ENCODE data around the gene CHD9NB. TPM values are rescaled to one million over a fixed set of nuclear protein-coding genes. Genes with fewer than 3 reads are reported as not detected.

The CHD9NB gene
- polyA plus RNA-seq, 1 donor = 0.85 TPM

DNA sequence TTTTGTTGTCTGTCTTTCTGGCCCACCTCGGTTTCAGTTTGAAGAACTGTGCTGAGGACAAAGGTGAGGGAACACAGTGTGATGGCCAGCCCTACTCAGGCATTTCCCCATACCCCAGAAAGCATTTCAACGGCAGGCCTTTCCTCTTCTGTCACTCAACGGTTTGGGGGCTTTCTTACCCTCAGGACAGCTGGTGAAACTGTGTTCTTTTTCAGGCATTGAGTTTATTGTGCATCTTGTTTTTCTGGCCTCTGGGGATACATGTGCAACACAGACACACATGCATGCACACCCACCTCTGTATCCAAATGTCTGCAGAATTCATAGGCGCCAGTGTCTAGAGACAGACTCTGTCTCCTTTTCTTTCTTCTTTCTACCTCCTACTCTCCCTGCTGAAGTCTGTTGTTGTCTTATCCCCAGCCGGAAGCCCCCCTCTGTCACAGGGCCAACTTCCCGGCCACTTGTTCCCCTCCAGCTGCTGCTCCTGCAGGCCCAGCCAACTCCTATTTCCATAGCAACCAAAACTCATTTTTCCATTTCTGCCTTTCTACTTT lies 19.1 kb upstream of the CHD9NB start:
- Histone ChIP-seq H3K36me3 (ENCODE audit: control insufficient read depth, insufficient read depth, low read length) (peaks cover 9% of the 10 kb centered on the region), H3K4me1 (ENCODE audit: control insufficient read depth, insufficient read depth, low read length) (peaks cover 8% of the 10 kb centered on the region), H3K27me3 (ENCODE audit: control insufficient read depth, insufficient read depth, low read length) (no peaks in the 10 kb centered on the region), H3K4me3 (ENCODE audit: low read length) (no peak overlapping the region), H3K27ac (ENCODE audit: low read length) (peak overlapping the region; percentile 63), H3K9me3 (ENCODE audit: control insufficient read depth, low read depth, low read length) (peaks cover 2% of the 10 kb centered on the region)
- WGBS (ENCODE audit: insufficient coverage, low lambda C conversion rate) = no CpG with 5 or more reads among the region's 6 CpGs
- peak in 1 of 2 donors; percentile 56 for DNase-seq

DNA sequence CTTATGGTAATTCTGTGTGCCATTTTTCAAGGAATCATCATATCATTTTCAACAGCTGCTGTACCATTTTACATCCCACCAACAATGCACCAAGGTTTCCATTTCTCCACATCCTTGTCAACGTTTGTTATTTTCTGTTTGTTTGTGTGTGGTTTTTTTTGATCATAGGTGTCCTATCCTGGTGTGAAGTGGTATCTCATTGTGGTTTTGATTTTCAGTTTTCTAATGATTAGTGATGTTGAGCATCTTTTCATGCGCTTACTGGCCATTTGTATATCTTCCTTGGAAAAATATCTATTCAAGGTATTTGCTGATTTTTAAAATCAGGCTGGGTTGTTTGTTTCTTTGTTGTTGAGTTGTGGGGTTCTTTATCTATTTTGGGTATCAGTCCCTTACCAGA lies 17.1 kb upstream of the CHD9NB start:
- no peaks in the 10 kb centered on the region for H3K27me3 ChIP-seq (ENCODE audit: control insufficient read depth, insufficient read depth, low read length)
- no peak for DNase-seq
- H3K4me3 ChIP-seq (ENCODE audit: low read length) = no peak overlapping the region
- H3K4me1 ChIP-seq (ENCODE audit: control insufficient read depth, insufficient read depth, low read length) = peaks cover 8% of the 10 kb centered on the region
- H3K9me3 ChIP-seq (ENCODE audit: control insufficient read depth, low read depth, low read length) = peaks cover 2% of the 10 kb centered on the region
- WGBS (ENCODE audit: insufficient coverage, low lambda C conversion rate) = 100% methylated on average over 1 of the region's 2 CpGs
- H3K27ac ChIP-seq (ENCODE audit: low read length) = no peak overlapping the region
- H3K36me3 ChIP-seq (ENCODE audit: control insufficient read depth, insufficient read depth, low read length) = peaks cover 11% of the 10 kb centered on the region

DNA sequence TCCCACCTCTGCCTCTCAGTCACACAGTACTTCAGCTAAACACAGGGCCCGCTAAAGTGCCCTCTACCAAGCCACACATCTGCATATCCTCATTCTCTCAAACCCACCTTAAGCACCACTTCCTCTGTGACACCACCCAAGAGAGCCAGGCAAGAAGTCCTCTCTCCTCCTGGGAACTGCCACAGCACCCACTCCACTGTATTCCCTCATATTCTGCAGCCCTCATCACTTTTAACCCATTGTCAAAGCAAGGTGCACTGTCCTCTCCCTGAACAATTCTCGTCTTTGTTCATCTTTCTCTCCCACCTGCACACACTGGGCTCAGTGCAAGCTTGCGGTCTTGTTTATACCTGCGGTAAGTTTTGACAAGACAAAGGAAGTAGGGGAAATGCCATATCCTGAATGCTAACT lies 15.7 kb upstream of the CHD9NB start:
- peaks cover 11% of the 10 kb centered on the region for H3K36me3 ChIP-seq (ENCODE audit: control insufficient read depth, insufficient read depth, low read length)

DNA sequence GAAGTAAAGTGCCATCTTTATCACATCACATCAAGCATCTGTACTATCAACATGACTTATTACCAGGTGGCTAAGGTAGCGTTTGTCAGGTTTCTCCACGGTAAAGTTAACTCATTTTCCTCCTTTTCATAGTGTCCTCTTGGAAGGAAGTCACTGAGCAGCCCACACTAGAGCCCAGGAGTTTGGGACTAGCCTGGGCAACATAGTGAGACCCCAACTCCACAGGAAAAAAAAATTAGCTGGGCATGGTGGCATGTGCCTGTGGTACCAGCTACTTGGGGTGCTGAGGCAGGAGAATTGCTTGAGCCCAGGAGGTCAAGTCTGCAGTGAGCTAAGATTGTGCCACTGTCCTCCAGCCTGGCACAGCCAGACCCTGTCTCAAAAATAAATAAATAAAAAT lies 15.0 kb upstream of the CHD9NB start:
- no peak overlapping the region for H3K27ac ChIP-seq (ENCODE audit: low read length)
- DNase-seq = no peak
- H3K4me1 ChIP-seq (ENCODE audit: control insufficient read depth, insufficient read depth, low read length) = peaks cover 8% of the 10 kb centered on the region
- no peaks in the 10 kb centered on the region for H3K9me3 ChIP-seq (ENCODE audit: control insufficient read depth, low read depth, low read length)
- H3K4me3 ChIP-seq (ENCODE audit: low read length) = no peak overlapping the region
- no CpG with 5 or more reads among the region's 2 CpGs for WGBS (ENCODE audit: insufficient coverage, low lambda C conversion rate)
- H3K27me3 ChIP-seq (ENCODE audit: control insufficient read depth, insufficient read depth, low read length) = no peaks in the 10 kb centered on the region
- H3K36me3 ChIP-seq (ENCODE audit: control insufficient read depth, insufficient read depth, low read length) = peaks cover 11% of the 10 kb centered on the region

More for the DNA sequence above, 15.7 kb upstream of the CHD9NB start:
- Histone ChIP-seq H3K27ac (ENCODE audit: low read length) (no peak overlapping the region), H3K4me3 (ENCODE audit: low read length) (no peak overlapping the region), H3K4me1 (ENCODE audit: control insufficient read depth, insufficient read depth, low read length) (peaks cover 8% of the 10 kb centered on the region), H3K9me3 (ENCODE audit: control insufficient read depth, low read depth, low read length) (no peaks in the 10 kb centered on the region), H3K27me3 (ENCODE audit: control insufficient read depth, insufficient read depth, low read length) (no peaks in the 10 kb centered on the region)
- WGBS (ENCODE audit: insufficient coverage, low lambda C conversion rate) = no CpG with 5 or more reads among the region's 4 CpGs
- DNase-seq = no peak

DNA sequence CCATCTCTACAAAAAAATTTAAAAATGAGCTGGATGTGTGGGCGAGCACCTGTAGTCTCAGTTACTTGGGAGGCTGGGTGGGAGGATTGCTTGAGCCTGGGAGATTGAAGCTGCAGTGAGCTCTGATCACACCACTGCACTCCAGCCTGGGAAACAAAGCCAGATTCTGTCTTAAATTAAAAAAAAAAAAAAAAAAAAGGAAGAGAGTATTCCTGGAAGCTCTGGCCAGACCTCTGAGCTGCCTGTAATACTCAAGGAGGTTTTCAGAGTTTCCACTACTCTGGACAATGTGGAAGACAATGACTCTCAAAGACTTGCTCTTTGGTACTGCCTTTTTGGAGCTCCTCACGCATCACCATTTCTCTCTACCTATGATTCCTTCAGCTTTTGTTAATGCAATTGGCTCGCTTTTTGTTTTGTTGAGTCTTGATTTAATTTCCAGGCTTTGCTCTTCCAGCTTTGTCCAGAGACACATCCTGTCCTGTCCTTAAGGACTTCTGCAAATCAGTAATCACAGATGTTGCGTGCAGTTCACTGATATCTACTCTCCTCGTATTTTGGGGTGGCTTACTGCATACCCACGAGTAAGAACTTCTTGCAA lies 12.9 kb upstream of the CHD9NB start:
- Histone ChIP-seq H3K27me3 (ENCODE audit: control insufficient read depth, insufficient read depth, low read length) (no peaks in the 10 kb centered on the region), H3K4me3 (ENCODE audit: low read length) (no peak overlapping the region), H3K4me1 (ENCODE audit: control insufficient read depth, insufficient read depth, low read length) (no peaks in the 10 kb centered on the region), H3K27ac (ENCODE audit: low read length) (no peak overlapping the region), H3K36me3 (ENCODE audit: control insufficient read depth, insufficient read depth, low read length) (peaks cover 11% of the 10 kb centered on the region), H3K9me3 (ENCODE audit: control insufficient read depth, low read depth, low read length) (no peaks in the 10 kb centered on the region)
- 94% methylated on average over 2 of the region's 6 CpGs for WGBS (ENCODE audit: insufficient coverage, low lambda C conversion rate)
- DNase-seq = no peak

DNA sequence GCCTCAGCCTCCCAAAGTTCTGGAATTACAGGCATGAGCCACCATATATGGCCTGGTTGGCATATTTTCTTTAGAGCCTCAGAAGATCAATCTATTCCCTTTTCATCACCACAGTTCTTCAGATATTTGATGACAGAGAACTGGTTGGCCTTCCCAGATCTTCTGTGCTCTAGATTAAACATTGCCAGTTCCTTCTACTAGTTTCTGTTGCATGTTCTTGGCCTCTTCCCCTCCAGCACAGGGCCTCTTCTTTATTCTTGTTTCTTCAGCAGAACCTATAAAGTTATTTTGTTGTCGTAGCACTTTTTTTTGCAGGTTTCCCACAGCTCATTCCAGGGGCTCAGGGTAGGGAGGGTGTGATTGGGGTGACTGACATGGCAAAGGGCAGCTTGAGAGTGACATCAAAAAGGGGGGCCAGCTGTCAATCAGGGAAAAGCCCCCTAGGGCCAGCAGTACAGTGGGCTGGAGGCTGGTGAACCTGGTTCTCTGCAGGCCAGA lies 11.4 kb upstream of the CHD9NB start:
- Histone ChIP-seq H3K9me3 (ENCODE audit: control insufficient read depth, low read depth, low read length) (no peaks in the 10 kb centered on the region), H3K4me3 (ENCODE audit: low read length) (no peak overlapping the region), H3K4me1 (ENCODE audit: control insufficient read depth, insufficient read depth, low read length) (no peaks in the 10 kb centered on the region), H3K27me3 (ENCODE audit: control insufficient read depth, insufficient read depth, low read length) (no peaks in the 10 kb centered on the region), H3K36me3 (ENCODE audit: control insufficient read depth, insufficient read depth, low read length) (peaks cover 11% of the 10 kb centered on the region), H3K27ac (ENCODE audit: low read length) (no peak overlapping the region)
- no peak for DNase-seq
- no CpG with 5 or more reads among the region's 1 CpG for WGBS (ENCODE audit: insufficient coverage, low lambda C conversion rate)

DNA sequence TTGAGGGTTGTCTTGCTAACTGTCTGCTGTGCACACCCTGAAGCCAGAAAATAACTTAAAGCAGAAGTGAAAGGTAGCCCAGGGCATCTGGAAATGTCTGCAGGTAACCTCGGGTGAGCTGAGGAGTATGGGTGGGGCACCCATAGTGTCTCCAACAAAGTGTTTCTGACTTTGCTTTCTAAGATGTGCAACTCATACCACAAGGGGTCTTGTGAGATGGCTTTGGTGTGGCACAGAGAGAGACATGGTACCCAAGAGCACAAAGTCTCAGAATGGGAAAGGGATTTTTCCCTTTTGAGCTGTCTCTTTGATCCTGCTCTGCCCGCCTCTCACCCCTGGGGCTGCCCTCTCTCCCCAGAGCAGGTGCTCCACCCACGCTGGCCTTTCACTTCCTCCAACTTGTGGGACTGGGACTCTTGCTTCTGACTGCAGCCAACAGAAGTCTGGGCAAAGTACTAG lies 9.0 kb upstream of the CHD9NB start:
- no peak overlapping the region for H3K4me3 ChIP-seq (ENCODE audit: low read length)
- H3K9me3 ChIP-seq (ENCODE audit: control insufficient read depth, low read depth, low read length) = no peaks in the 10 kb centered on the region
- no peaks in the 10 kb centered on the region for H3K4me1 ChIP-seq (ENCODE audit: control insufficient read depth, insufficient read depth, low read length)
- no CpG with 5 or more reads among the region's 3 CpGs for WGBS (ENCODE audit: insufficient coverage, low lambda C conversion rate)
- peaks cover 3% of the 10 kb centered on the region for H3K36me3 ChIP-seq (ENCODE audit: control insufficient read depth, insufficient read depth, low read length)
- DNase-seq = peak in 1 of 2 donors; percentile 77
- no peaks in the 10 kb centered on the region for H3K27me3 ChIP-seq (ENCODE audit: control insufficient read depth, insufficient read depth, low read length)
- H3K27ac ChIP-seq (ENCODE audit: low read length) = no peak overlapping the region

DNA sequence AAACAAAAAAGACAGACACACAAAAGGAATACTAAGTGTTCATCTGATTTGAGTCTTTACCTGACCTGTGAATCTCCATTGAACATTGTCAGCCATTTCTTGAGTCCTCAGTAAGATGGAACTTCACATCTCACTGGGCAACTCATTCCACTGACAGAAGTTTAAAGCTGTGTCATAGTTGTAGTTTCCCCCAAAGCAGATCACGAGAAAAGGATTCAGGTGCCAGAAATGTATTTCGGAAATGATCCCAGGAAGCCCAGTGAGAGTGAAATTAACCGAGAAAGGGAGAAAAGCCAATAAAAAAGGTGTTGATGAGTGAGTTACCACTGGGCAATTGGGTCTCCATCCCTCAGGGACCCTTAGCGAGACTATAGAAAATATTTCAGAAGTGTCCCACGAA lies 8.6 kb upstream of the CHD9NB start:
- H3K9me3 ChIP-seq (ENCODE audit: control insufficient read depth, low read depth, low read length) = no peaks in the 10 kb centered on the region
- whole genome bisulfite sequencing (ENCODE audit: insufficient coverage, low lambda C conversion rate) = 97% methylated on average over 4 of the region's 5 CpGs
- DNase-seq = no peak
- H3K4me1 ChIP-seq (ENCODE audit: control insufficient read depth, insufficient read depth, low read length) = peaks cover 1% of the 10 kb centered on the region
- peaks cover under 1% of the 10 kb centered on the region for H3K36me3 ChIP-seq (ENCODE audit: control insufficient read depth, insufficient read depth, low read length)
- H3K27ac ChIP-seq (ENCODE audit: low read length) = no peak overlapping the region
- H3K4me3 ChIP-seq (ENCODE audit: low read length) = no peak overlapping the region
- H3K27me3 ChIP-seq (ENCODE audit: control insufficient read depth, insufficient read depth, low read length) = no peaks in the 10 kb centered on the region

DNA sequence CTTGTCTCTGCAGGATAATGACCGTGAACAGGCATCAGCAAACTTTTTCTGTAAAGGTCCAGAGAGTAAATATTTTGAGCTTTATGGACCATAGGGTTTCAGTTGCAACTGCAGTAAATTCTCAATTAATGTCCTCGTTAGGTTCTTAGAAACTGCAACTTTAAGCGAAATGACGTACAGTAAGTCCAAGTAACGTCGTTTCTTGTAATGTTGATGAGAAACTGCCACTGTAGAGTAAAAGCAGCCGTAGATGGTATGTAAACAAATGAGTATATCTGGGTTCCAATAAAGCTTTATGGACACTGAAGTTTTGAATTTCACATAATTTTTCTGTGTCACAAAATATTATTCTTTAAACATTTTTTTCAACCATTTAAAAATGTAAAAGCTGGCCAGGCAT lies 7.0 kb upstream of the CHD9NB start:
- no peaks in the 10 kb centered on the region for H3K27me3 ChIP-seq (ENCODE audit: control insufficient read depth, insufficient read depth, low read length)
- H3K4me3 ChIP-seq (ENCODE audit: low read length) = no peak overlapping the region
- WGBS (ENCODE audit: insufficient coverage, low lambda C conversion rate) = 100% methylated on average over 2 of the region's 7 CpGs
- H3K4me1 ChIP-seq (ENCODE audit: control insufficient read depth, insufficient read depth, low read length) = peaks cover 7% of the 10 kb centered on the region
- no peaks in the 10 kb centered on the region for H3K9me3 ChIP-seq (ENCODE audit: control insufficient read depth, low read depth, low read length)
- H3K27ac ChIP-seq (ENCODE audit: low read length) = no peak overlapping the region
- no peaks in the 10 kb centered on the region for H3K36me3 ChIP-seq (ENCODE audit: control insufficient read depth, insufficient read depth, low read length)
- no peak for DNase-seq

DNA sequence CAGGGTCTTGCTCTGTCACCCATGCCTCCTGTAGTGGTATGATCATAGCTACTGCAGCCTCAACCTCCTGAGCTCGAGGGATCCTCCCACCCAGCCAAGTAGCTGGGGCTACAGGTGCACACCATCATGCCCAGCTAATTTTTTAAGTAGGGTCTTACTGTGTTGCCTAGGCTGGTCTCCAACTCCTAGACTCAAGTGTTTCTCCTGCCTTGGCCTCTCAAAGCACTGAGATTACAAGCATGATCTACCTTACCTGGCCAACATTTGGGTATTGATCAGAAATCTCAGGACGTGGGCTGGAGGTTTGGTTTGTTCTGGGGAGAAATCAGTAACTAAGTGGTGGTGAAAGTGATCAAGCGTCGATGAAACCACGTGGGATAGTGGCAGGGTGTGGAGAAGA lies 6.2 kb upstream of the CHD9NB start:
- WGBS (ENCODE audit: insufficient coverage, low lambda C conversion rate) = 91% methylated on average over 4 of the region's 5 CpGs
- H3K36me3 ChIP-seq (ENCODE audit: control insufficient read depth, insufficient read depth, low read length) = no peaks in the 10 kb centered on the region
- peaks cover 12% of the 10 kb centered on the region for H3K4me1 ChIP-seq (ENCODE audit: control insufficient read depth, insufficient read depth, low read length)
- no peaks in the 10 kb centered on the region for H3K27me3 ChIP-seq (ENCODE audit: control insufficient read depth, insufficient read depth, low read length)
- no peak overlapping the region for H3K4me3 ChIP-seq (ENCODE audit: low read length)
- H3K27ac ChIP-seq (ENCODE audit: low read length) = no peak overlapping the region
- no peaks in the 10 kb centered on the region for H3K9me3 ChIP-seq (ENCODE audit: control insufficient read depth, low read depth, low read length)
- DNase-seq = no peak

DNA sequence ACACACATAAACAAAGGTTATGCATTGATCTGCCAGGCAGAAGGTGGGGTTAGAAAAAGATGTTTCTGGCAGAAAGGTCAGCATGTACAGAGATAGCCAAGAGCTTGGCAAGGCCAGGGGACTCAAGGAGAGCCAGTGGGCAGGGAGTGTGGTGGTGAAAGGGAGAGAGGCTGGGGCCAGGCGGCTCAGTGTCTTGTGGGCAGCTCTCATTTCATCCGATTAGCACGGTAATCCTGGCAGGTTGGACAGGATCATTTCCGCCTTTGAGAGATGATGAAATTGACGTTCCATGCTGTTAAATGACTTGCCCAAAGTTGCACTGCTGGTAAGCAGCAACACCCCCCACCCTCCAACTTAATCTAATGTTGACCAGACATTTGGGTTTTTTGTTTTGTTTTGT lies 5.7 kb upstream of the CHD9NB start:
- H3K36me3 ChIP-seq (ENCODE audit: control insufficient read depth, insufficient read depth, low read length) = no peaks in the 10 kb centered on the region
- no peak for DNase-seq
- WGBS (ENCODE audit: insufficient coverage, low lambda C conversion rate) = 100% methylated on average over 2 of the region's 5 CpGs
- H3K27ac ChIP-seq (ENCODE audit: low read length) = no peak overlapping the region
- no peaks in the 10 kb centered on the region for H3K27me3 ChIP-seq (ENCODE audit: control insufficient read depth, insufficient read depth, low read length)
- H3K9me3 ChIP-seq (ENCODE audit: control insufficient read depth, low read depth, low read length) = no peaks in the 10 kb centered on the region
- H3K4me3 ChIP-seq (ENCODE audit: low read length) = no peak overlapping the region
- peaks cover 12% of the 10 kb centered on the region for H3K4me1 ChIP-seq (ENCODE audit: control insufficient read depth, insufficient read depth, low read length)
